ENCODE measurements around the gene ANKRD63.

GRCh38 chr15:40282147-40282868 is 556 bp downstream of the ANKRD63 start:
- TF ChIP-seq CTCF (IDR thresholded peaks at IDR 0.05): peak in 1 of 6 experiments; percentile 18
- TF ChIP-seq POLR2A (IDR thresholded peaks at IDR 0.05): no peak
